WI38 (cell line): Measurements from ENCODE around the gene FAN1.

ENCODE experiments used
- H3K4me3 ChIP-seq: 2 replicates; pipeline ENCODE4 v1.5.1; 2011; ENCODE audit warnings: low read depth, mild to moderate bottlenecking, control low read depth, low read length
- CTCF ChIP-seq: IDR thresholded peaks from 2 replicates; pipeline ENCODE4 v1.5.1; 2012; ENCODE audit warnings: low read depth, mild to moderate bottlenecking, control low read depth, low read length

Gene FAN1

GRCh38 chr15:30974112-30974511 lies 70.4 kb downstream of the FAN1 start:
- no peak for TF ChIP-seq CTCF
- no peak overlapping the region for H3K4me3 ChIP-seq

- no peak for TF ChIP-seq CTCF
- no peak overlapping the region for H3K4me3 ChIP-seq
Observed at GRCh38 chr15:30978328-30978727, 74.6 kb downstream of the FAN1 start.

- no peak overlapping the region for H3K4me3 ChIP-seq
- no peak for TF ChIP-seq CTCF
Observed at GRCh38 chr15:30979457-30979856, 75.7 kb downstream of the FAN1 start.

GRCh38 chr15:30984118-30984517 lies 80.4 kb downstream of the FAN1 start:
- H3K4me3 ChIP-seq, result no peak overlapping the region
- no peak for TF ChIP-seq CTCF

GRCh38 chr15:30984542-30984941 lies 80.8 kb downstream of the FAN1 start:
- no peak overlapping the region for H3K4me3 ChIP-seq
- no peak for TF ChIP-seq CTCF

GRCh38 chr15:30985081-30985531 lies 81.4 kb downstream of the FAN1 start:
- TF ChIP-seq CTCF, result no peak
- H3K4me3 ChIP-seq, result no peak overlapping the region

GRCh38 chr15:30990036-30990435 lies 86.3 kb downstream of the FAN1 start:
- peak overlapping the region; percentile 90 for H3K4me3 ChIP-seq
- TF ChIP-seq CTCF, result no peak
